ENCODE measurements around the gene EEFSEC. TPM values are rescaled to one million over a fixed set of nuclear protein-coding genes. Genes with fewer than 3 reads are reported as not detected.

Gene EEFSEC
- total RNA-seq, 1 donor from 2014 or later: 22.0 TPM

- no peak overlapping the region for H3K4me3 Mint-ChIP-seq (ENCODE audit: low read depth)
- H3K4me1 Mint-ChIP-seq (ENCODE audit: low read depth): no peaks in the 10 kb centered on the region
- no peaks in the 10 kb centered on the region for H3K27me3 Mint-ChIP-seq (ENCODE audit: low read depth)
- intact Hi-C loops (cut with micrococcal nuclease): no loop called here
- H3K9me3 Mint-ChIP-seq: no peaks in the 10 kb centered on the region
- no peak overlapping the region for H3K27ac Mint-ChIP-seq
- H3K36me3 Mint-ChIP-seq (ENCODE audit: low read depth): no peaks in the 10 kb centered on the region
- no peak for DNase-seq (ENCODE audit: low spot score)
Observed at GRCh38 chr3:128342701-128343180, 189.5 kb downstream of the EEFSEC start.

- no peaks in the 10 kb centered on the region for H3K27me3 Mint-ChIP-seq (ENCODE audit: low read depth)
- H3K27ac Mint-ChIP-seq: no peak overlapping the region
- H3K9me3 Mint-ChIP-seq: no peaks in the 10 kb centered on the region
- H3K36me3 Mint-ChIP-seq (ENCODE audit: low read depth): no peaks in the 10 kb centered on the region
- intact Hi-C loops (cut with micrococcal nuclease): no loop called here
- H3K4me3 Mint-ChIP-seq (ENCODE audit: low read depth): no peak overlapping the region
- H3K4me1 Mint-ChIP-seq (ENCODE audit: low read depth): no peaks in the 10 kb centered on the region
- no peak for DNase-seq (ENCODE audit: low spot score)
Observed at GRCh38 chr3:128343287-128344051, 190.2 kb downstream of the EEFSEC start.

GRCh38 chr3:128344052-128344735 lies 190.9 kb downstream of the EEFSEC start:
- H3K9me3 Mint-ChIP-seq: no peaks in the 10 kb centered on the region
- no peaks in the 10 kb centered on the region for H3K27me3 Mint-ChIP-seq (ENCODE audit: low read depth)
- H3K36me3 Mint-ChIP-seq (ENCODE audit: low read depth): no peaks in the 10 kb centered on the region
- no peaks in the 10 kb centered on the region for H3K4me1 Mint-ChIP-seq (ENCODE audit: low read depth)
- no peak overlapping the region for H3K27ac Mint-ChIP-seq
- DNase-seq (ENCODE audit: low spot score): no peak
- H3K4me3 Mint-ChIP-seq (ENCODE audit: low read depth): no peak overlapping the region
- intact Hi-C loops (cut with micrococcal nuclease): no loop called here

GRCh38 chr3:128345196-128345595 lies 191.9 kb downstream of the EEFSEC start:
- DNase-seq (ENCODE audit: low spot score): no peak
- Mint-ChIP-seq H3K9me3 (no peaks in the 10 kb centered on the region), H3K27me3 (ENCODE audit: low read depth) (no peaks in the 10 kb centered on the region), H3K27ac (no peak overlapping the region), H3K4me3 (ENCODE audit: low read depth) (no peak overlapping the region), H3K4me1 (ENCODE audit: low read depth) (no peaks in the 10 kb centered on the region), H3K36me3 (ENCODE audit: low read depth) (no peaks in the 10 kb centered on the region)
- intact Hi-C loops (cut with micrococcal nuclease): no loop called here

GRCh38 chr3:128346562-128346961 lies 193.3 kb downstream of the EEFSEC start:
- DNase-seq (ENCODE audit: low spot score): no peak
- Mint-ChIP-seq H3K9me3 (no peaks in the 10 kb centered on the region), H3K4me3 (ENCODE audit: low read depth) (no peak overlapping the region), H3K27ac (no peak overlapping the region), H3K27me3 (ENCODE audit: low read depth) (no peaks in the 10 kb centered on the region), H3K36me3 (ENCODE audit: low read depth) (no peaks in the 10 kb centered on the region), H3K4me1 (ENCODE audit: low read depth) (no peaks in the 10 kb centered on the region)
- intact Hi-C loops (cut with micrococcal nuclease): no loop called here

GRCh38 chr3:128347282-128347681 lies 194.0 kb downstream of the EEFSEC start:
- intact Hi-C loops (cut with micrococcal nuclease): no loop called here
- H3K4me1 Mint-ChIP-seq (ENCODE audit: low read depth): no peaks in the 10 kb centered on the region
- DNase-seq (ENCODE audit: low spot score): no peak
- no peak overlapping the region for H3K27ac Mint-ChIP-seq
- H3K27me3 Mint-ChIP-seq (ENCODE audit: low read depth): no peaks in the 10 kb centered on the region
- no peaks in the 10 kb centered on the region for H3K9me3 Mint-ChIP-seq
- H3K4me3 Mint-ChIP-seq (ENCODE audit: low read depth): no peak overlapping the region
- no peaks in the 10 kb centered on the region for H3K36me3 Mint-ChIP-seq (ENCODE audit: low read depth)

GRCh38 chr3:128348075-128348474 lies 194.8 kb downstream of the EEFSEC start:
- H3K9me3 Mint-ChIP-seq: no peaks in the 10 kb centered on the region
- H3K4me1 Mint-ChIP-seq (ENCODE audit: low read depth): no peaks in the 10 kb centered on the region
- H3K4me3 Mint-ChIP-seq (ENCODE audit: low read depth): no peak overlapping the region
- DNase-seq (ENCODE audit: low spot score): no peak
- intact Hi-C loops (cut with micrococcal nuclease): no loop called here
- no peak overlapping the region for H3K27ac Mint-ChIP-seq
- H3K27me3 Mint-ChIP-seq (ENCODE audit: low read depth): no peaks in the 10 kb centered on the region
- H3K36me3 Mint-ChIP-seq (ENCODE audit: low read depth): no peaks in the 10 kb centered on the region

GRCh38 chr3:128348805-128349531 lies 195.7 kb downstream of the EEFSEC start:
- Mint-ChIP-seq H3K4me1 (ENCODE audit: low read depth) (no peaks in the 10 kb centered on the region), H3K9me3 (no peaks in the 10 kb centered on the region), H3K27ac (no peak overlapping the region), H3K27me3 (ENCODE audit: low read depth) (no peaks in the 10 kb centered on the region), H3K36me3 (ENCODE audit: low read depth) (no peaks in the 10 kb centered on the region), H3K4me3 (ENCODE audit: low read depth) (no peak overlapping the region)
- intact Hi-C loops (cut with micrococcal nuclease): no loop called here
- no peak for DNase-seq (ENCODE audit: low spot score)

GRCh38 chr3:128349963-128350599 lies 196.8 kb downstream of the EEFSEC start:
- H3K27ac Mint-ChIP-seq: no peak overlapping the region
- intact Hi-C loops (cut with micrococcal nuclease): no loop called here
- no peak overlapping the region for H3K4me3 Mint-ChIP-seq (ENCODE audit: low read depth)
- H3K27me3 Mint-ChIP-seq (ENCODE audit: low read depth): no peaks in the 10 kb centered on the region
- no peaks in the 10 kb centered on the region for H3K36me3 Mint-ChIP-seq (ENCODE audit: low read depth)
- no peaks in the 10 kb centered on the region for H3K9me3 Mint-ChIP-seq
- no peak for DNase-seq (ENCODE audit: low spot score)
- no peaks in the 10 kb centered on the region for H3K4me1 Mint-ChIP-seq (ENCODE audit: low read depth)

- no peaks in the 10 kb centered on the region for H3K9me3 Mint-ChIP-seq
- H3K4me3 Mint-ChIP-seq (ENCODE audit: low read depth): no peak overlapping the region
- no peak overlapping the region for H3K27ac Mint-ChIP-seq
- H3K4me1 Mint-ChIP-seq (ENCODE audit: low read depth): no peaks in the 10 kb centered on the region
- intact Hi-C loops (cut with micrococcal nuclease): no loop called here
- DNase-seq (ENCODE audit: low spot score): no peak
- no peaks in the 10 kb centered on the region for H3K36me3 Mint-ChIP-seq (ENCODE audit: low read depth)
- H3K27me3 Mint-ChIP-seq (ENCODE audit: low read depth): no peaks in the 10 kb centered on the region
Observed at GRCh38 chr3:128351546-128351945, 198.3 kb downstream of the EEFSEC start.

- no peak for DNase-seq (ENCODE audit: low spot score)
Observed at GRCh38 chr3:128352326-128352725, 199.0 kb downstream of the EEFSEC start.

GRCh38 chr3:128353361-128353965 lies 200.2 kb downstream of the EEFSEC start:
- Mint-ChIP-seq H3K4me3 (ENCODE audit: low read depth) (no peak overlapping the region), H3K27ac (no peak overlapping the region), H3K4me1 (ENCODE audit: low read depth) (no peaks in the 10 kb centered on the region), H3K27me3 (ENCODE audit: low read depth) (no peaks in the 10 kb centered on the region), H3K9me3 (no peaks in the 10 kb centered on the region), H3K36me3 (ENCODE audit: low read depth) (peaks cover 3% of the 10 kb centered on the region)
- no peak for DNase-seq (ENCODE audit: low spot score)
- intact Hi-C loops (cut with micrococcal nuclease): no loop called here

More at GRCh38 chr3:128352326-128352725, 199.0 kb downstream of the EEFSEC start:
- no peak overlapping the region for H3K27ac Mint-ChIP-seq
- H3K4me3 Mint-ChIP-seq (ENCODE audit: low read depth): no peak overlapping the region
- no peaks in the 10 kb centered on the region for H3K36me3 Mint-ChIP-seq (ENCODE audit: low read depth)
- no peaks in the 10 kb centered on the region for H3K27me3 Mint-ChIP-seq (ENCODE audit: low read depth)
- intact Hi-C loops (cut with micrococcal nuclease): no loop called here
- H3K9me3 Mint-ChIP-seq: no peaks in the 10 kb centered on the region
- no peaks in the 10 kb centered on the region for H3K4me1 Mint-ChIP-seq (ENCODE audit: low read depth)
